IMR-90 (cell line): ENCODE data around the gene CNKSR3.

Source experiments
- CTCF ChIP-seq: conservative IDR thresholded peaks from 2 replicates; pipeline ENCODE4 v1.5.1; 2012; ENCODE audit warnings: mild to moderate bottlenecking, low read depth, low read length, improper control_type of control experiment
- RFX5 ChIP-seq: IDR thresholded peaks from 2 replicates; pipeline ENCODE4 v1.8.0; 2012; ENCODE audit warnings: low read depth, mild to moderate bottlenecking, low read length, moderate library complexity

GRCh38 chr6:154425034-154425433 lies 85.5 kb downstream of the CNKSR3 start:
- TF ChIP-seq CTCF (no peak), RFX5 (no peak)
